ENCODE measurements around the gene ADAM12. TPM values are rescaled to one million over a fixed set of nuclear protein-coding genes. Genes with fewer than 3 reads are reported as not detected.

The ADAM12 gene
- polyA plus RNA-seq, 1 experiment = 8.6 TPM

- DNase-seq (ENCODE audit: low read depth) = no peak
- Histone ChIP-seq H3K36me3 (ENCODE audit: control insufficient read depth, insufficient read depth, low read length) (no peaks in the 10 kb centered on the region), H3K4me3 (ENCODE audit: low read depth, low read length) (no peak overlapping the region), H3K27me3 (ENCODE audit: control insufficient read depth, insufficient read depth, low read length) (no peaks in the 10 kb centered on the region)
- ChIA-PET POLR2A (no interaction called here), CTCF (interaction anchor here (1.6 kb wide), 1 partner anchor 101 kb away, joined by 3 read pairs; no protein-coding TSS in a partner anchor)
- TF ChIP-seq CTCF (IDR thresholded peaks at IDR 0.05; ENCODE audit: insufficient read depth, low read depth, low read length) = no peak
Measured at GRCh38 chr10:126402721-126403695, 14.7 kb upstream of the ADAM12 start.

DNA sequence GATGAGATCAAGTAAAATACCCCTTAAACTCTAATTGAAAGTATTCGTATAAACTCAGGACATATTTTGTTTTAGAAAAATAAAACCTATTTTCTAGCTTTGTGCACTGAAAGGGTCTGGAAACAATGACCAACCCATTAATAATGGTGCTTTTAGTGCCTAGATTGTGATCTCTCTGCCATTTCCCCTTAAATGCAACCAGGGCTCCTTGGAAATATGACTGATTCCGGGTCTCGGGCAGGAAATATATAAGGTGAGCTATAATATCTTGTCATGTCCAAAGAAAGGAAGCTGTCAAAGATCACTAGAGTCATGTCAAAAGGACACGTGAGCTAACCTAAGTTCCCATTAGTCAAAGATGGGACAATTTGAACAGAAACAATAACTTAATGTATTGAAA lies 12.4 kb upstream of the ADAM12 start:
- no peak for TF ChIP-seq CTCF (IDR thresholded peaks at IDR 0.05; ENCODE audit: insufficient read depth, low read depth, low read length)
- Histone ChIP-seq H3K4me3 (ENCODE audit: low read depth, low read length) (no peak overlapping the region), H3K36me3 (ENCODE audit: control insufficient read depth, insufficient read depth, low read length) (no peaks in the 10 kb centered on the region), H3K27me3 (ENCODE audit: control insufficient read depth, insufficient read depth, low read length) (no peaks in the 10 kb centered on the region)
- ChIA-PET CTCF (interaction anchor here (0.6 kb wide), 1 partner anchor 28 kb away, joined by 3 read pairs; no protein-coding TSS in a partner anchor), POLR2A (no interaction called here)
- no peak for DNase-seq (ENCODE audit: low read depth)

- CTCF ChIA-PET = interaction anchor here (0.6 to 0.9 kb wide), 2 partner anchors 146 to 317 kb away, joined by 3 read pairs; no protein-coding TSS in a partner anchor
- H3K36me3 ChIP-seq (ENCODE audit: control insufficient read depth, insufficient read depth, low read length) = no peaks in the 10 kb centered on the region
- no peak overlapping the region for H3K4me3 ChIP-seq (ENCODE audit: low read depth, low read length)
- TF ChIP-seq CTCF (IDR thresholded peaks at IDR 0.05; ENCODE audit: insufficient read depth, low read depth, low read length) = no peak
- DNase-seq (ENCODE audit: low read depth) = no peak
- POLR2A ChIA-PET = no interaction called here
- no peaks in the 10 kb centered on the region for H3K27me3 ChIP-seq (ENCODE audit: control insufficient read depth, insufficient read depth, low read length)
Measured at GRCh38 chr10:126398924-126399323, 10.6 kb upstream of the ADAM12 start.

DNA sequence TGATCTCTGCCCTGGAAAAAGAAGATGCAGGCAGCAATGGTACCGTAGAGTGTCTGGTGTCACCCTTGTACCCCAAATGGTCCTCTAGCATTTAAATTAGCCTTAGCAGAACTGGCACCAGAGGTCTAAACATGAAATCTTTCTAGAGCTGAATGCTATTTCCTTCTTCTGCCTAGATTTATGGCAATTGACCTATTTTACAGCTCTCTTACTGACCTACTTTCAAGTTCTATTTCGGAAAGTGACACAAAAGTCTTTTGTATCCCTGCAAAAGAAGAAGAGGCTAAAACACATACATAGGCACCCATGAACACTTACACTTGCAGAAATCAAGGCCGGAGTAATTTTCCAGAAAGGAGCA lies 10.1 kb upstream of the ADAM12 start:
- CTCF ChIA-PET = interaction anchor here (0.9 kb wide), 1 partner anchor 146 kb away, joined by 3 read pairs; no protein-coding TSS in a partner anchor
- Histone ChIP-seq H3K27me3 (ENCODE audit: control insufficient read depth, insufficient read depth, low read length) (no peaks in the 10 kb centered on the region), H3K36me3 (ENCODE audit: control insufficient read depth, insufficient read depth, low read length) (no peaks in the 10 kb centered on the region), H3K4me3 (ENCODE audit: low read depth, low read length) (no peak overlapping the region)
- POLR2A ChIA-PET = no interaction called here
- TF ChIP-seq CTCF (IDR thresholded peaks at IDR 0.05; ENCODE audit: insufficient read depth, low read depth, low read length) = no peak
- DNase-seq (ENCODE audit: low read depth) = no peak

DNA sequence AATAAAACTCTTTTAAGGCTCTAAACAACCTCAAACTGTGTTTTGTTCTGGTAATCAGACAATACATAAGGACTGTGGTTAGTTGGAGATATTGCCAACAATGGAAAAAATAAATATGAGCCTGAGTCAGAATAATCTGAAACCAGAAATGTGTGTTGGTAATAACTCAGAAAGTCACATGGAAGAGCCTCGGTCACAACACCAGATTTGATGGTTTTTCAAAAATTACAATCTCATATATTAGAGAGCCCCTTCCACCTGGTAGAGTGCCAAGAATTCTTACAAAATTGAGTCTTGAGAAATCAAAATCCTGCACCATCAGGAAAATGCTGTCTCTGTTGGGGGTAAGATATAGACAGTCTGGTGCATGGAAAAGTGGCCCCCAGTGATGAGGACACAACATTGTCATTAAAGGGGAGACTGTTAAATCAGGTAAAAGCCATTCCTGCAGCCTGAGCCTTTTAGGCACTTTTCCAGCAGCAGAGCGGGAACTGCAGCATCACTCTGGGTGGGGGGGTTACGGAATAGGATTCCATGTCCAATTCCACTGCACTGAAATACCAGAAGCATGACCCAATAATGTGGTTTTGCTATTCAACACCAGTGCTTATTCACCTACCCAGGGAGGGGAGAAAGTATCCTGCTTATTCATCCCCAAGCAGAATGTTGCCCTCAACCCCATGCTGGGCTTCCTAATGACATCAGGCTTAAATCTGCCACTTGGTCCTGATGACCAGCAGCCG lies 9.5 kb upstream of the ADAM12 start:
- no peak overlapping the region for H3K4me3 ChIP-seq (ENCODE audit: low read depth, low read length)
- peak; percentile 88 for DNase-seq (ENCODE audit: low read depth)
- CTCF ChIA-PET = interaction anchor here (0.6 to 1.0 kb wide), 2 partner anchors 11 to 31 kb away, joined by 3 to 4 read pairs; no protein-coding TSS in a partner anchor
- H3K27me3 ChIP-seq (ENCODE audit: control insufficient read depth, insufficient read depth, low read length) = no peaks in the 10 kb centered on the region
- no peaks in the 10 kb centered on the region for H3K36me3 ChIP-seq (ENCODE audit: control insufficient read depth, insufficient read depth, low read length)
- POLR2A ChIA-PET = no interaction called here
- no peak for TF ChIP-seq CTCF (IDR thresholded peaks at IDR 0.05; ENCODE audit: insufficient read depth, low read depth, low read length)
